Nephron (organoid): ENCODE data around the gene HYAL3.

Experiments used
- H3K27ac Mint-ChIP-seq, 3 experiments: 2 replicates each; pipeline ENCODE4 v1.8.0; 2020; ENCODE audit warnings: mixed read lengths in 3 of 3, mild to moderate bottlenecking in 2 of 3, moderate library complexity in 1 of 3
- H3K27me3 Mint-ChIP-seq: 2 replicates; pipeline ENCODE4 v1.8.0; 2021; ENCODE audit warnings: low read depth, mild to moderate bottlenecking, moderate library complexity, mixed read lengths
- H3K36me3 Mint-ChIP-seq: 2 replicates; pipeline ENCODE4 v1.8.0; 2020; ENCODE audit warnings: low read depth, mixed read lengths
- H3K4me1 Mint-ChIP-seq: 2 replicates; pipeline ENCODE4 v1.8.0; 2020; ENCODE audit warnings: mixed read lengths
- H3K4me3 Mint-ChIP-seq, 3 experiments: 2 replicates each; pipeline ENCODE4 v1.8.0; 2020; ENCODE audit warnings: mild to moderate bottlenecking in 3 of 3, mixed read lengths in 3 of 3, moderate library complexity in 2 of 3
- H3K9me3 Mint-ChIP-seq: 2 replicates; pipeline ENCODE4 v1.8.0; 2020; ENCODE audit warnings: mixed read lengths
- TF ChIP-seq, protein P1 (sequence below), 3 experiments: fragments of 200-600 bp; sonication (generic); IDR thresholded peaks; one replicate each; pipeline ENCODE4 v1.5.0; 2021; ENCODE audit warnings: antibody characterized with exemption in 3 of 3; ENCODE audit not compliant: unreplicated experiment in 3 of 3

The HYAL3 gene

DNA sequence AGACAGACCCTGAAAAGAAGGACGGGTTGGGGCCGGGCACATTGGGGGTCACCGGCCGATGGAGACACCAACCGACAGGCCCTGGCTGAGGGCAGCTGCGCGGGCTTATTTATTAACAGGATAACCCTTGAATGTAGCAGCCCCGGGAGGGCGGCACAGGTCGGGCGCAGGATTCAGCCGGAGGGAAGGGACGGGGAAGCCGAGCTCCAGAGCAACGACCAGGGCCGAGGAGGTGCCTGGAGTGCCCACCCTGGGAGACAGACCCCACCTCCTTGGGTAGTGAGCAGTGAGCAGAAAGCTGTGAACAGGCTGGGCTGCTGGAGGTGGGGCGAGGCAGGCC, 22.5 kb downstream of the HYAL3 start:
- no peak overlapping the region for H3K4me3 Mint-ChIP-seq
- H3K27me3 Mint-ChIP-seq: peaks cover 25% of the 10 kb centered on the region
- peaks cover 7% of the 10 kb centered on the region for H3K36me3 Mint-ChIP-seq
- H3K9me3 Mint-ChIP-seq: no peaks in the 10 kb centered on the region
- TF ChIP-seq, protein P1, sequence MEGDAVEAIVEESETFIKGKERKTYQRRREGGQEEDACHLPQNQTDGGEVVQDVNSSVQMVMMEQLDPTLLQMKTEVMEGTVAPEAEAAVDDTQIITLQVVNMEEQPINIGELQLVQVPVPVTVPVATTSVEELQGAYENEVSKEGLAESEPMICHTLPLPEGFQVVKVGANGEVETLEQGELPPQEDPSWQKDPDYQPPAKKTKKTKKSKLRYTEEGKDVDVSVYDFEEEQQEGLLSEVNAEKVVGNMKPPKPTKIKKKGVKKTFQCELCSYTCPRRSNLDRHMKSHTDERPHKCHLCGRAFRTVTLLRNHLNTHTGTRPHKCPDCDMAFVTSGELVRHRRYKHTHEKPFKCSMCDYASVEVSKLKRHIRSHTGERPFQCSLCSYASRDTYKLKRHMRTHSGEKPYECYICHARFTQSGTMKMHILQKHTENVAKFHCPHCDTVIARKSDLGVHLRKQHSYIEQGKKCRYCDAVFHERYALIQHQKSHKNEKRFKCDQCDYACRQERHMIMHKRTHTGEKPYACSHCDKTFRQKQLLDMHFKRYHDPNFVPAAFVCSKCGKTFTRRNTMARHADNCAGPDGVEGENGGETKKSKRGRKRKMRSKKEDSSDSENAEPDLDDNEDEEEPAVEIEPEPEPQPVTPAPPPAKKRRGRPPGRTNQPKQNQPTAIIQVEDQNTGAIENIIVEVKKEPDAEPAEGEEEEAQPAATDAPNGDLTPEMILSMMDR (IDR thresholded peaks at IDR 0.05; ENCODE audit: unreplicated experiment in 3 of 3): no peak
- H3K4me1 Mint-ChIP-seq: peaks cover 24% of the 10 kb centered on the region
- H3K27ac Mint-ChIP-seq: no peak overlapping the region

DNA sequence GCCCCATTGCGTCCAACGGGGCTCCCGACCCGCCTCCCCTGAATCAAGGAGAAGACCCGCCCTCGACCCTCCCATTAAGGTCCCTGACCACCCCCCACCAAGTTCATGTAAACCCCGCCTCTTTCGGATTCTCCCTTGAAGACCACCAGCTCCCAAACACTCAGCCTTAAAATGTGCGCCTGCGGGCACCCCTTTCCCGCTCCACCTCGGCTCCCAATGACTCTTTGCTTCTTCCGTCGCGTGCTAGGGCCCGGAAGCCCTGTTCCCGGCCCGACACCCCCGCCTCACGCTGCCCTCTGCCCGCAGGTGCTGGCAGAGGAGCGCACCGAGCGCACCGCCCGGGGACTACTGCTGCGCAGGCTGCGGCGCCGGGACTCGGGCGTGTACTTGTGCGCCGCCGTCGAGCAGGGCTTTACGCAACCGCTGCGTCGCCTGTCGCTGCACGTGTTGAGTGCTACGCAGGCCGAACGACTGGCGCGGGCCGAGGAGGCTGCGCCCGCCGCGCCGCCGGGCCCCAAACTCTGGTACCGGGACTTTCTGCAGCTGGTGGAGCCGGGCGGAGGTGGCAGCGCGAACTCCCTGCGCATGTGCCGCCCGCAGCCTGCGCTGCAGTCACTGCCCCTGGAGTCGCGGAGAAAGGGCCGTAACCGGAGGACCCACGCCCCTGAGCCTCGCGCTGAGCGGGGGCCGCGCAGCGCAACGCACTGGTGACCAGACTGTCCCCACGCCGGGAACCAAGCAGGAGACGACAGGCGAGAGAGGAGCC, 23.0 kb downstream of the HYAL3 start:
- peaks cover 7% of the 10 kb centered on the region for H3K36me3 Mint-ChIP-seq
- no peaks in the 10 kb centered on the region for H3K9me3 Mint-ChIP-seq
- TF ChIP-seq, protein P1 (IDR thresholded peaks at IDR 0.05; ENCODE audit: unreplicated experiment in 3 of 3): no peak
- H3K27me3 Mint-ChIP-seq: peaks cover 28% of the 10 kb centered on the region
- no peak overlapping the region for H3K4me3 Mint-ChIP-seq
- no peak overlapping the region for H3K27ac Mint-ChIP-seq
- H3K4me1 Mint-ChIP-seq: peaks cover 29% of the 10 kb centered on the region

DNA sequence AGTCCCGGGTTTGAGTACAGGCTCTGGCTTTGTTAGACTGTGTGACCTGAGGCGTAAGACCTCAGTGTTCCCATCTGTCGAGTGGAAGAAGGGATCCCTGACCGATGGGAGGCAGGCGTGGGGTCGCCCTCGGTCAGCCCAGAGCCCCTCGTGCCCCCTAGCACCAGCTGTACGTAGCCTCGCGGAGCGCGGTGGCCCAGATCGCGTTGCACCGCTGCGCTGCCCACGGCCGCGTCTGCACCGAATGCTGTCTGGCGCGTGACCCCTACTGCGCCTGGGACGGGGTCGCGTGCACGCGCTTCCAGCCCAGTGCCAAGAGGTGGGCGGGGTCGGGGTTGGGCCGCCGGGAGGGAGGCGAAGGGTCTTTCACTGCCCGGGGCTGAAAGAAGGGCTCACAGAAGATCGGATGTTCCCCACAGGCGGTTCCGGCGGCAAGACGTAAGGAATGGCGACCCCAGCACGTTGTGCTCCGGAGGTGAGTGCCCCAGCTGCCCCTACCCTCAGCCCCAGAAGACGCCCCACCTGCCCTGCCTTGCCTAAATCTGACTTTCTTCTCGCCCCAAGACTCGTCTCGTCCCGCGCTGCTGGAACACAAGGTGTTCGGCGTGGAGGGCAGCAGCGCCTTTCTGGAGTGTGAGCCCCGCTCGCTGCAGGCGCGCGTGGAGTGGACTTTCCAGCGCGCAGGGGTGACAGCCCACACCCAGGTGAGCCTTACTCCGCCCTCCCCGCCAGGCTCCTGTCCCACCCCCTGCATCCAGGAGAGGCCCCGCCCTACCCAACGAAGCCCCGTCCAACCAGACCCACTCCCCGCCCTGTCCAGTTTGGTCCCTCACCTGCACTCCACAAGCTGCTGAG, 23.8 kb downstream of the HYAL3 start:
- Mint-ChIP-seq H3K4me3 (peak overlapping the region in 2 of 3 experiments; percentile 34 to 47), H3K36me3 (peaks cover 7% of the 10 kb centered on the region), H3K27ac (no peak overlapping the region), H3K27me3 (peaks cover 28% of the 10 kb centered on the region), H3K4me1 (peaks cover 30% of the 10 kb centered on the region), H3K9me3 (no peaks in the 10 kb centered on the region)
- TF ChIP-seq, protein P1 (IDR thresholded peaks at IDR 0.05; ENCODE audit: unreplicated experiment in 3 of 3): no peak

DNA sequence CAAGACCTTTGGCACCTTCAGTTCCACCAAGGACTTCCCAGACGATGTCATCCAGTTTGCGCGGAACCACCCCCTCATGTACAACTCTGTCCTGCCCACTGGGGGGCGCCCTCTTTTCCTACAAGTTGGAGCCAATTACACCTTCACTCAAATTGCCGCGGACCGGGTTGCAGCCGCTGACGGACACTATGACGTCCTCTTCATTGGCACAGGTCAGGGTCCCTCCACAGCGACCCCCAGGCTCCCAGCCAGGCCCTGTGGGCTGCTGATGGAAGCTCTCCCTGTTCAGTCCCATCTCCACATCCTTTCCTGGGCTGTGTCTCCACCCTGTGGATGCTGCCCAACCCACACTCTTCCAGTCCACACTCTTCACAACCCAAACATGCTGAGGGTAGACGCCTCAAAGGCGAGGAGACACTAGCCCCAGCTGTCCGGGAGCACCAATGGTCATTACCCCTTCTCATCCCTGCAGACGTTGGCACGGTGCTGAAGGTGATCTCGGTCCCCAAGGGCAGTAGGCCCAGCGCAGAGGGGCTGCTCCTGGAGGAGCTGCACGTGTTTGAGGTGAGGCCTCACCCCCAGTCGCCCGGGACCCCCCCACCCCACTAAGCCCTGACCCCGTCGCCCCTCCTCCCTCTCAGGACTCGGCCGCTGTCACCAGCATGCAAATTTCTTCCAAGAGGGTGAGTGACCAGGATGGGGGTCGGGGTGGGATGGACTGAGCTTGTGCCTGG, 24.7 kb downstream of the HYAL3 start:
- H3K27ac Mint-ChIP-seq: peak overlapping the region in 1 of 3 experiments; percentile 22
- peaks cover 7% of the 10 kb centered on the region for H3K36me3 Mint-ChIP-seq
- peaks cover 28% of the 10 kb centered on the region for H3K27me3 Mint-ChIP-seq
- H3K9me3 Mint-ChIP-seq: no peaks in the 10 kb centered on the region
- peak overlapping the region in 2 of 3 experiments; percentile 28 to 30 for H3K4me3 Mint-ChIP-seq
- H3K4me1 Mint-ChIP-seq: peaks cover 37% of the 10 kb centered on the region
- TF ChIP-seq, protein P1 (IDR thresholded peaks at IDR 0.05; ENCODE audit: unreplicated experiment in 3 of 3): peak; percentile 65 to 72 (median 68)

DNA sequence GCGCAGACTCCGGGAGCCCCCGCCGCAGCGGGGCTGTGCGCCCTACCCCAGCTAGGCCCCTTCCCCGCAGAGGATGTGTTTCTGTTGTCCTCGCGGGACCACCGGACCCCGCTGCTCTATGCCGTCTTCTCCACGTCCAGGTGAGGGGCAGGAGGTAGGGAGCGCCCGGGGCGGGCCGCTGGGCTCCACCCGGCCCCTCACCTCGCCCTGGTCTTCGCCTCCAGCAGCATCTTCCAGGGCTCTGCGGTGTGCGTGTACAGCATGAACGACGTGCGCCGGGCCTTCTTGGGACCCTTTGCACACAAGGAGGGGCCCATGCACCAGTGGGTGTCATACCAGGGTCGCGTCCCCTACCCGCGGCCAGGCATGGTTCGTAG, 25.5 kb downstream of the HYAL3 start:
- no peaks in the 10 kb centered on the region for H3K9me3 Mint-ChIP-seq
- H3K4me3 Mint-ChIP-seq: no peak overlapping the region
- TF ChIP-seq, protein P1 (IDR thresholded peaks at IDR 0.05; ENCODE audit: unreplicated experiment in 3 of 3): no peak
- peaks cover 7% of the 10 kb centered on the region for H3K36me3 Mint-ChIP-seq
- H3K4me1 Mint-ChIP-seq: peaks cover 39% of the 10 kb centered on the region
- H3K27ac Mint-ChIP-seq: no peak overlapping the region
- peaks cover 28% of the 10 kb centered on the region for H3K27me3 Mint-ChIP-seq
